SJCRH30 (cell line): Measurements from ENCODE around the gene SEC24A. TPM values are rescaled to one million over a fixed set of nuclear protein-coding genes. Genes with fewer than 3 reads are reported as not detected.
"Not testable (repeated sequence)": the region's sequence is repeated elsewhere in the genome, so short reads cannot be mapped to it uniquely, and the experiment has no call there.

Experiments used
- DNase-seq, 2 experiments: peaks; one replicate each; pipeline ENCODE4 v3.0.0-alpha.2; 2015 to 2020
- H3K27ac ChIP-seq: fragments of 250-450 bp; sonication (Bioruptor Pico); 2 replicates; pipeline ENCODE4 v1.5.1; 2020; ENCODE audit warnings: mild to moderate bottlenecking, moderate library complexity
- H3K27me3 ChIP-seq: fragments of 250-450 bp; sonication (Bioruptor Pico); 2 replicates; pipeline ENCODE4 v1.5.1; 2020; ENCODE audit warnings: mild to moderate bottlenecking, moderate library complexity
- H3K36me3 ChIP-seq: fragments of 250-450 bp; sonication (Bioruptor Pico); 2 replicates; pipeline ENCODE4 v1.5.1; 2020; ENCODE audit warnings: mild to moderate bottlenecking, moderate library complexity
- H3K4me1 ChIP-seq: fragments of 250-450 bp; sonication (Bioruptor Pico); 2 replicates; pipeline ENCODE4 v1.5.1; 2020; ENCODE audit warnings: mild to moderate bottlenecking, moderate library complexity
- H3K4me3 ChIP-seq: fragments of 250-450 bp; sonication (Bioruptor Pico); 2 replicates; pipeline ENCODE4 v1.5.1; 2020; ENCODE audit warnings: mild to moderate bottlenecking, moderate library complexity
- H3K9me3 ChIP-seq: fragments of 250-450 bp; sonication (Bioruptor Pico); replicated peaks from 2 replicates; pipeline ENCODE4 v1.5.1; 2020; ENCODE audit warnings: mild to moderate bottlenecking, moderate library complexity
- total RNA-seq: library from RNA; depleted of rRNA; stranded (reverse); fragments of >200 nt; shearing (Covaris generic); gene quantifications from 2 replicates; pipeline ENCODE4 v1.2.3, GENCODE V29; 2014; rRNA removed

The SEC24A gene
- total RNA-seq, 1 experiment from 2014 or later = 22.5 TPM

GRCh38 chr5:134758176-134758503 lies 109.6 kb downstream of the SEC24A start:
- H3K9me3 ChIP-seq = no peaks in the 10 kb centered on the region
- H3K4me1 ChIP-seq = no peaks in the 10 kb centered on the region
- DNase-seq = no peak
- H3K27me3 ChIP-seq = no peaks in the 10 kb centered on the region
- H3K4me3 ChIP-seq = peak overlapping the region; percentile 88
- peaks cover 9% of the 10 kb centered on the region for H3K36me3 ChIP-seq
- peak overlapping the region; percentile 91 for H3K27ac ChIP-seq

- Histone ChIP-seq H3K4me3 (peak within 1 kb of the TSS; percentile 88), H3K9me3 (no peaks in the 10 kb centered on the region), H3K36me3 (peaks cover 10% of the 10 kb centered on the region), H3K27me3 (no peaks in the 10 kb centered on the region), H3K4me1 (no peaks in the 10 kb centered on the region), H3K27ac (peak within 1 kb of the TSS; percentile 91)
- DNase-seq = peak; percentile 95 to 97
Observed at GRCh38 chr5:134758504-134759341, 110.1 kb downstream of the SEC24A start, which contains the start of gene DDX46. Gene DDX46 (plus strand): TSS chr5:134758779. CDS start chr5:134758939, 160 bp downstream.

DNA sequence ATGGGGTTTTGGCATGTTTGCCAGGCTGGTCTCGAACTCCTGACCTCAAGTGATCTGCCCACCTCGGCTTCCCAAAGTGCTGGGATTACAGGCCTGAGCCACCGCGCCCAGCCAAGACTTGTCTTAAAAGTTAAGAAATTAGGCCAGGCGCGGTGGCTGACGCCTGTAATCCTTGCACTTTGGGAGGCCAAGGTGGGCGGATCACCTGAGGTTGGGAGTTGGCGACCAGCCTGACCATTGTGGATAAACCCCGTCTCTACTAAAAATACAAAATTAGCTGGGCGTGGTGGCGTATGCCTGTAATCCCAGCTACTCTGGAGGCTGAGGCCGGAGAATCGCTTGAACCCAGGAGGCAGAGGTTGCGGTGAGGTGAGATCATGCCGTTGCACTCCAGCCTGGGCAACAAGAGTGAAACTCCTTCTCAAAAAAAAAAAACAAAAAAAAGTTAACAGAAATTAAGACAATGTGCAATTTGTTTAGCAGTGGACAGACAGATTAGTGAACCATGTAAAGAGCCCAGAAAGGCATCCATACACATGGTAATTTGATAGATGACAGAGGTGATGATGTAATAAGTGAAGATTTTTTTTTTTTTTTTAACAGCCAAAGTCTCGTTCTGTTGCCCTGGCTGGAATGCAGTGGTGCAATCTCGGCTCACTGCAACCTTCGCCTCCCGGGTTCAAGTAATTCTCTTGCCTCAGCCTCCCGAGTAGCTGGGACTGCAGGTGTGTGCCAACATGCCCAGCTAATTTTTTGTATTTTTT lies 119.1 kb downstream of the SEC24A start:
- not testable (repeated sequence) for H3K27ac ChIP-seq, DNase-seq, H3K27me3 ChIP-seq, H3K4me3 ChIP-seq, H3K9me3 ChIP-seq, H3K4me1 ChIP-seq
- peaks cover 86% of the 10 kb centered on the region for H3K36me3 ChIP-seq

- peaks cover 94% of the 10 kb centered on the region for H3K36me3 ChIP-seq
- H3K4me3 ChIP-seq = no peak overlapping the region
- no peaks in the 10 kb centered on the region for H3K4me1 ChIP-seq
- no peak for DNase-seq
- no peaks in the 10 kb centered on the region for H3K27me3 ChIP-seq
- no peak overlapping the region for H3K27ac ChIP-seq
- no peaks in the 10 kb centered on the region for H3K9me3 ChIP-seq
Observed at GRCh38 chr5:134769206-134769605, 120.6 kb downstream of the SEC24A start.

- Histone ChIP-seq H3K36me3 (peaks cover 93% of the 10 kb centered on the region), H3K4me1 (no peaks in the 10 kb centered on the region), H3K9me3 (no peaks in the 10 kb centered on the region)
Observed at GRCh38 chr5:134772461-134773125, 124.0 kb downstream of the SEC24A start.

DNA sequence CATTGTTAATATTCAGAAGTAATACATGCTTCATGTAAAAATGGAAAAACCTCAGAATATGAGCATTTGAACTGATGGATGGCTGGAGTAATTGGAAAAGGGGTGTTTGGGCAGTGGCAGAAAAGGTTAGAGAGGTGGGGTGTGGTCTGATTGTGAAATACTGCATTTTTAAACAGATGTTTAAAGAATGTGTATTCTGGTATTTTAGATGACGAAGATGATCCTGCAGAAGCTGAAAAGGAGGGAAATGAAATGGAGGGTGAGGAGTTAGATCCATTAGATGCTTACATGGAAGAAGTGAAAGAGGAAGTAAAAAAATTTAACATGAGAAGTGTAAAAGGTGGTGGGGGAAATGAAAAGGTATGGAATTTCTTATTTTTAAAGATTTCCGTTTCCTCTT lies 128.8 kb downstream of the SEC24A start:
- Histone ChIP-seq H3K4me1 (no peaks in the 10 kb centered on the region), H3K4me3 (no peak overlapping the region), H3K27ac (no peak overlapping the region), H3K36me3 (peaks cover 93% of the 10 kb centered on the region), H3K27me3 (no peaks in the 10 kb centered on the region), H3K9me3 (no peaks in the 10 kb centered on the region)
- no peak for DNase-seq

More at GRCh38 chr5:134772461-134773125, 124.0 kb downstream of the SEC24A start:
- Histone ChIP-seq H3K27me3 (no peaks in the 10 kb centered on the region), H3K4me3 (no peak overlapping the region), H3K27ac (no peak overlapping the region)
- DNase-seq = no peak

Other genes starting within 250 kb of the SEC24A start
- 51.3 and 62.4 TPM in 2 replicates for gene CDKN2AIPNL, start 236.9 kb upstream of the SEC24A start, total RNA-seq
- 0.71 and 1.6 TPM in 2 replicates for gene JADE2, start 123.1 kb upstream of the SEC24A start, total RNA-seq
- gene SAR1B, start 16.0 kb upstream of the SEC24A start, total RNA-seq = 48.9 and 66.7 TPM in 2 replicates
- gene CAMLG, start 89.8 kb downstream of the SEC24A start, total RNA-seq = 27.5 and 31.4 TPM in 2 replicates
- gene DDX46, start 110.0 kb downstream of the SEC24A start, total RNA-seq = 84.0 and 102 TPM in 2 replicates
- 50.9 and 62.9 TPM in 2 replicates for gene C5orf24, start 197.2 kb downstream of the SEC24A start, total RNA-seq
- gene TXNDC15, start 225.6 kb downstream of the SEC24A start, total RNA-seq = 48.1 and 61.2 TPM in 2 replicates